Karpas-422 (cell line): ENCODE data around the gene KRT83. TPM values are rescaled to one million over a fixed set of nuclear protein-coding genes. Genes with fewer than 3 reads are reported as not detected.
"Not testable (repeated sequence)": the region's sequence is repeated elsewhere in the genome, so short reads cannot be mapped to it uniquely, and the experiment has no call there.

Source experiments
- DNase-seq: peaks from one replicate; pipeline ENCODE4 v3.0.0-alpha.2; 2015
- H2AFZ ChIP-seq: fragments of 200-600 bp; sonication (generic); 2 replicates; pipeline ENCODE4 v1.6.1; 2014; ENCODE audit warnings: antibody characterized with exemption, low read length, mixed read lengths
- H3K27ac ChIP-seq: fragments of 200-600 bp; sonication (generic); 2 replicates; pipeline ENCODE4 v1.5.1; 2014; ENCODE audit warnings: mild to moderate bottlenecking, low read length, moderate library complexity
- H3K27me3 ChIP-seq: fragments of 200-600 bp; sonication (generic); 2 replicates; pipeline ENCODE4 v1.6.1; 2014; ENCODE audit warnings: low read length, mixed read lengths
- H3K36me3 ChIP-seq: fragments of 200-600 bp; sonication (generic); 2 replicates; pipeline ENCODE4 v1.6.1; 2014; ENCODE audit warnings: low read length, mixed read lengths; ENCODE audit not compliant: insufficient read depth
- H3K4me1 ChIP-seq: fragments of 200-600 bp; sonication (generic); 2 replicates; pipeline ENCODE4 v1.6.1; 2014; ENCODE audit warnings: mild to moderate bottlenecking, low read length, mixed read lengths
- H3K4me2 ChIP-seq: fragments of 200-600 bp; sonication (generic); 2 replicates; pipeline ENCODE4 v1.6.1; 2014; ENCODE audit warnings: low read length, low read depth, mild to moderate bottlenecking; ENCODE audit not compliant: poor library complexity, severe bottlenecking
- H3K4me3 ChIP-seq: fragments of 200-600 bp; sonication (generic); 2 replicates; pipeline ENCODE4 v1.5.1; 2014; ENCODE audit warnings: mild to moderate bottlenecking, antibody characterized with exemption, low read length, mixed read lengths
- H3K79me2 ChIP-seq: fragments of 200-600 bp; sonication (generic); 2 replicates; pipeline ENCODE4 v1.6.1; 2014; ENCODE audit warnings: mild to moderate bottlenecking, low read length, mixed read lengths
- H3K9ac ChIP-seq: fragments of 200-600 bp; sonication (generic); 2 replicates; pipeline ENCODE4 v1.6.0; 2014; ENCODE audit warnings: low read length
- H3K9me2 ChIP-seq: fragments of 200-600 bp; sonication (generic), shearing (Covaris generic); replicated peaks from 2 replicates; pipeline ENCODE4 v1.6.0; 2014; ENCODE audit warnings: mild to moderate bottlenecking, low read length, moderate library complexity; ENCODE audit not compliant: insufficient read depth
- H3K9me3 ChIP-seq: fragments of 300-700, 200-600 bp; sonication (generic); 2 replicates; pipeline ENCODE4 v1.6.1; 2014; ENCODE audit warnings: low read length, mixed read lengths
- H4K20me1 ChIP-seq: fragments of 200-600 bp; sonication (generic); 2 replicates; pipeline ENCODE4 v1.6.1; 2014; ENCODE audit warnings: mild to moderate bottlenecking, antibody characterized with exemption, low read length, low read depth; ENCODE audit not compliant: insufficient read depth
- total RNA-seq: library from RNA; depleted of rRNA; stranded (reverse); fragments of >200 nt; shearing (Covaris generic); gene quantifications from 2 replicates; pipeline ENCODE4 v1.2.3, GENCODE V29; 2014; ENCODE audit warnings: low replicate concordance

Gene KRT83
- total RNA-seq, 1 experiment from 2014 or later = not detected

GRCh38 chr12:52286857-52287785 lies 34.1 kb downstream of the KRT83 start:
- not testable (repeated sequence) for H3K9me2 ChIP-seq, H3K4me3 ChIP-seq, H3K4me2 ChIP-seq, H2AFZ ChIP-seq, DNase-seq, H3K9ac ChIP-seq, H3K4me1 ChIP-seq, H3K27me3 ChIP-seq, H4K20me1 ChIP-seq, H3K9me3 ChIP-seq, H3K27ac ChIP-seq, H3K79me2 ChIP-seq, H3K36me3 ChIP-seq

GRCh38 chr12:52285851-52286530 lies 35.2 kb downstream of the KRT83 start:
- Histone ChIP-seq H3K9me2 (no peaks in the 10 kb centered on the region), H4K20me1 (no peaks in the 10 kb centered on the region), H3K79me2 (no peaks in the 10 kb centered on the region), H3K9ac (no peak overlapping the region), H3K4me3 (no peak overlapping the region), H3K4me1 (no peaks in the 10 kb centered on the region), H3K4me2 (no peak overlapping the region), H3K9me3 (no peaks in the 10 kb centered on the region), H3K27ac (no peak overlapping the region), H2AFZ (no peak overlapping the region), H3K36me3 (no peaks in the 10 kb centered on the region), H3K27me3 (no peaks in the 10 kb centered on the region)
- DNase-seq = no peak

GRCh38 chr12:52285172-52285745 lies 35.9 kb downstream of the KRT83 start:
- H3K27ac ChIP-seq = no peak overlapping the region
- H3K9me3 ChIP-seq = no peaks in the 10 kb centered on the region
- no peaks in the 10 kb centered on the region for H3K9me2 ChIP-seq
- H3K9ac ChIP-seq = no peak overlapping the region
- no peaks in the 10 kb centered on the region for H4K20me1 ChIP-seq
- no peaks in the 10 kb centered on the region for H3K4me1 ChIP-seq
- no peaks in the 10 kb centered on the region for H3K36me3 ChIP-seq
- DNase-seq = no peak
- no peak overlapping the region for H3K4me2 ChIP-seq
- no peaks in the 10 kb centered on the region for H3K79me2 ChIP-seq
- no peak overlapping the region for H3K4me3 ChIP-seq
- no peak overlapping the region for H2AFZ ChIP-seq
- H3K27me3 ChIP-seq = no peaks in the 10 kb centered on the region

- Histone ChIP-seq H3K9me3 (no peaks in the 10 kb centered on the region), H3K27me3 (no peaks in the 10 kb centered on the region), H3K9me2 (no peaks in the 10 kb centered on the region), H3K4me2 (no peak overlapping the region), H2AFZ (no peak overlapping the region), H4K20me1 (no peaks in the 10 kb centered on the region), H3K4me3 (no peak overlapping the region), H3K36me3 (no peaks in the 10 kb centered on the region), H3K4me1 (no peaks in the 10 kb centered on the region), H3K27ac (no peak overlapping the region), H3K9ac (no peak overlapping the region), H3K79me2 (no peaks in the 10 kb centered on the region)
- DNase-seq = no peak
These were observed 36.5 kb downstream of the KRT83 start for GRCh38 chr12:52284562-52285171.

- H3K4me2 ChIP-seq = no peak overlapping the region
- H3K9ac ChIP-seq = no peak overlapping the region
These were observed 40.2 kb downstream of the KRT83 start for GRCh38 chr12:52280796-52281560.

GRCh38 chr12:52280319-52280795 lies 40.8 kb downstream of the KRT83 start:
- Histone ChIP-seq H3K9me3 (no peaks in the 10 kb centered on the region), H2AFZ (no peak overlapping the region), H3K27me3 (no peaks in the 10 kb centered on the region), H4K20me1 (no peaks in the 10 kb centered on the region), H3K27ac (no peak overlapping the region), H3K79me2 (no peaks in the 10 kb centered on the region), H3K4me3 (no peak overlapping the region), H3K4me1 (no peaks in the 10 kb centered on the region), H3K9me2 (no peaks in the 10 kb centered on the region), H3K4me2 (no peak overlapping the region), H3K9ac (no peak overlapping the region), H3K36me3 (no peaks in the 10 kb centered on the region)
- no peak for DNase-seq

More at GRCh38 chr12:52280796-52281560, 40.2 kb downstream of the KRT83 start:
- no peak for DNase-seq
- no peaks in the 10 kb centered on the region for H3K4me1 ChIP-seq
- no peak overlapping the region for H2AFZ ChIP-seq
- H3K27me3 ChIP-seq = no peaks in the 10 kb centered on the region
- no peaks in the 10 kb centered on the region for H4K20me1 ChIP-seq
- no peaks in the 10 kb centered on the region for H3K9me2 ChIP-seq
- no peaks in the 10 kb centered on the region for H3K79me2 ChIP-seq
- H3K4me3 ChIP-seq = no peak overlapping the region
- no peaks in the 10 kb centered on the region for H3K9me3 ChIP-seq
- no peaks in the 10 kb centered on the region for H3K36me3 ChIP-seq
- H3K27ac ChIP-seq = no peak overlapping the region

- Histone ChIP-seq H3K9me2 (no peaks in the 10 kb centered on the region), H3K27ac (no peak overlapping the region), H3K27me3 (no peaks in the 10 kb centered on the region), H2AFZ (no peak overlapping the region), H3K9ac (no peak overlapping the region), H3K36me3 (no peaks in the 10 kb centered on the region), H3K9me3 (no peaks in the 10 kb centered on the region), H3K4me1 (no peaks in the 10 kb centered on the region), H3K79me2 (no peaks in the 10 kb centered on the region), H4K20me1 (no peaks in the 10 kb centered on the region), H3K4me2 (no peak overlapping the region), H3K4me3 (no peak overlapping the region)
- no peak for DNase-seq
These were observed 41.5 kb downstream of the KRT83 start for GRCh38 chr12:52279422-52280318.
